Psoas muscle (tissue), 8 donors: ENCODE results near the gene TOLLIP. TPM values are rescaled to one million over a fixed set of nuclear protein-coding genes. Genes with fewer than 3 reads are reported as not detected.

Experiments
- ATAC-seq, 4 donors: fragments of 200-7000 bp; cut with Tn5 transposase; one replicate each; pipeline ENCODE4 v1.9.1; 2020; ENCODE audit warnings: moderate library complexity in 3 of 4, mild to moderate bottlenecking in 2 of 4
- DNase-seq, 2 donors: peaks; one replicate each; pipeline ENCODE4 v3.0.0-alpha.2; 2020
- H3K27ac ChIP-seq: fragments of 200-600 bp; one replicate; pipeline ENCODE4 v1.8.0; 2022
- H3K27me3 ChIP-seq, 3 donors: fragments of 200-600 bp in 1 of 3; one replicate each; pipeline versions ENCODE4 v1.6.1 to v1.8.0; 2013 to 2022; ENCODE audit warnings: low read length in 2 of 3, mild to moderate bottlenecking in 2 of 3, moderate library complexity in 1 of 3; ENCODE audit not compliant: insufficient read depth in 3 of 3
- H3K36me3 ChIP-seq, 2 donors: fragments of 200-600 bp in 1 of 2; one replicate each; pipeline versions ENCODE4 v1.6.1 to v1.8.0; 2013 to 2022; ENCODE audit warnings: low read depth in 1 of 2, mild to moderate bottlenecking in 1 of 2, moderate library complexity in 1 of 2; ENCODE audit not compliant: insufficient read depth in 1 of 2
- H3K4me1 ChIP-seq: fragments of 200-600 bp; one replicate; pipeline ENCODE4 v1.8.0; 2022
- H3K4me3 ChIP-seq: fragments of 200-600 bp; one replicate; pipeline ENCODE4 v1.8.0; 2022; ENCODE audit warnings: mild to moderate bottlenecking
- H3K9me3 ChIP-seq: fragments of 200-600 bp; one replicate; pipeline ENCODE4 v1.8.0; 2022
- CTCF ChIP-seq: fragments of 200-600 bp; IDR thresholded peaks from one replicate; pipeline ENCODE4 v1.8.0; 2022; ENCODE audit warnings: antibody characterized with exemption
- WGBS, 3 donors: extraction: QIAGEN DNeasy Blood & Tissue Kit; methylation state at CpG; one replicate each; pipeline versions ENCODE4 v1.1.6 to v1.1.7; 2013; 5-methylcytosine and 5-hydroxymethylcytosine counted together
- intact Hi-C, 2 donors: fragments of 100-400 bp; cut with DNase I; formaldehyde crosslinking; loops; one replicate each; pipeline versions ENCODE4 v1.11.0 to v1.14.2; 2022
- polyA plus RNA-seq, 3 donors: library from polyadenylated mRNA; stranded (reverse); fragments of 200-250 nt; gene quantifications; one replicate each; pipeline ENCODE4 v1.2.3, GENCODE V29; 2013
- total RNA-seq, 4 donors: library from RNA; stranded (reverse); fragmentation: NEBNext Ultra II Directional in 2 of 4; extraction: Animal tissue kit (Norgen Biotek cat#: 25700) in 2 of 4; gene quantifications; one replicate each; pipeline versions ENCODE4 v1.2.1 to v1.2.4, GENCODE V29; 2021 to 2023
- donor health status: healthy with polysubstance abuse.
- donor health status: DM: no; HTN: no; CAD: no; lungs with moderate emphysema.
- donor health status: Bipolar disorder and iron deficiency.
- donor health status: healthy.
- donor health status: DM: yes; HTN: yes; CAD: no.
- donor health status: DM: no; HTN: no; CAD: no.
- donor health status: DM: no; HTN: no; CAD: no.
- donor health status: DM: yes; HTN: yes; CAD: no.

TOLLIP gene
- total and polyA plus RNA-seq, 7 donors = 33.5 to 74.6 (median 56.4) TPM

GRCh38 chr11:1327064-1327460 is 17.6 kb upstream of the TOLLIP start:
- 75 to 79% (median 78%) methylated on average over 4 of the region's 4 CpGs for WGBS, 3 donors
- H3K27me3 ChIP-seq = no peaks in the 10 kb centered on the region
- ATAC-seq (no peak), DNase-seq (no peak)
- peaks cover 3% of the 10 kb centered on the region for H3K9me3 ChIP-seq
- H3K27ac ChIP-seq = no peak overlapping the region
- H3K4me1 ChIP-seq = no peaks in the 10 kb centered on the region
- no peak overlapping the region for H3K4me3 ChIP-seq
- intact Hi-C loops = no loop called here
- no peak for TF ChIP-seq CTCF
- no peaks in the 10 kb centered on the region for H3K36me3 ChIP-seq

DNA sequence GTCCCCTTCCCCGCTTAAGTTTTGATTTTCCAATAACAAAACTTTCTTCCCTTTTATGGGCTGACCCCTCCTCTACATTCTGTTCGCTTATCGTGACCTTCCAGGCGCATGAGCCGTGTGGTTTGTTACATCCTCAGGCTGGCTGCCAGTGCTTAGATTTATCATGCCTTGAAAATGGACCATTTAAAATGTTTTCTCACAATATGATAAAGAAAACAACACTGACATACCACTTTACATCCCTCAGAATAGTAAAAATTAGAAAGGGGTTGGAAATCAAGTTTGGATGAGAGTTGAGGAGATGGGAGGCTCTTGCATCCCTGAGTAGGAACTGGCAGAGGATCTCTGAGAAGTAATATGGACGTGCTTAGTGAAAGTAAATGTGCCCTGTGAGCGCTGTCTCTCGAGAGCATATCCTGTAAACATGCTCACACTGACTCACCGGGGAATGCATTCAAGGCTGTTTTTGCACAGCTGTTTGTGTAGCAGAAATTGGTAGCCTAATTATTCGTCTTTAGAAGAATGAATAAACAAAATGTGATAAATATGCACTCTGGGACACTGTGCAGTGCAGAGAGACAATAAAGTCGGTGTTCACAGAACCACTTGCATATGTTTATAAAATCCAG is 17.1 kb upstream of the TOLLIP start:
- DNase-seq = no peak
- Histone ChIP-seq H3K4me1 (no peaks in the 10 kb centered on the region), H3K27ac (no peak overlapping the region), H3K27me3 (no peaks in the 10 kb centered on the region), H3K4me3 (no peak overlapping the region), H3K36me3 (no peaks in the 10 kb centered on the region), H3K9me3 (peaks cover 3% of the 10 kb centered on the region)
- intact Hi-C loops = no loop called here
- 69 to 72% (median 70%) methylated on average over 11 of the region's 11 CpGs for WGBS, 3 donors
- ATAC-seq = no peak
- no peak for TF ChIP-seq CTCF

- no peak overlapping the region for H3K27ac ChIP-seq
- no peaks in the 10 kb centered on the region for H3K4me1 ChIP-seq
- no peak for ATAC-seq
- intact Hi-C loops = no loop called here
- 65 to 70% (median 66%) methylated on average over 3 of the region's 3 CpGs for WGBS, 3 donors
- TF ChIP-seq CTCF = no peak
- peaks cover 3% of the 10 kb centered on the region for H3K9me3 ChIP-seq
- DNase-seq = no peak
- no peak overlapping the region for H3K4me3 ChIP-seq
- no peaks in the 10 kb centered on the region for H3K27me3 ChIP-seq
- H3K36me3 ChIP-seq = no peaks in the 10 kb centered on the region
Measured at GRCh38 chr11:1323774-1324173, 14.3 kb upstream of the TOLLIP start.

DNA sequence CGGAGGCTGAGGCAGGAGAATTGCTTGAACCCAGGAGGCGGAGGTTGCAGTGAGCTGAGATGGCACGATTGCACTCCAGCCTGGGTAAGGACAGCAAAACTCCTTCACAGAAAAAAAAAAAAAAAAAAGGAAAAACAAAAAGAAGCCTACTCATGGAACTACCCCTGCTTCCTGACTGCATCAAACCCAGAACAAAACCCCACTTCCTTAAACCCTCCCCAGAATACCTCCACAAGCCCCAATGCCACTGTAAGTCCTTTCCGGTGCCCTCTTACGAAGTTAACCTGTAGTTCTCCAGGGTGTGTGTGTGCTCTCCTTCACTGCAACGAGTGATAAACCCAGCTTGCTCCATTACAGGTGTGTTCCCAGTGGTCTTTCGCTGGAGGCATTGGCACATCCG is 8.6 kb upstream of the TOLLIP start:
- Histone ChIP-seq H3K27me3 (no peaks in the 10 kb centered on the region), H3K4me3 (no peak overlapping the region), H3K4me1 (no peaks in the 10 kb centered on the region), H3K9me3 (no peaks in the 10 kb centered on the region), H3K27ac (no peak overlapping the region), H3K36me3 (no peaks in the 10 kb centered on the region)
- DNase-seq = no peak
- no peak for ATAC-seq
- intact Hi-C loops = no loop called here
- 84 to 91% (median 84%) methylated on average over 8 of the region's 8 CpGs for WGBS, 3 donors
- TF ChIP-seq CTCF = no peak

DNA sequence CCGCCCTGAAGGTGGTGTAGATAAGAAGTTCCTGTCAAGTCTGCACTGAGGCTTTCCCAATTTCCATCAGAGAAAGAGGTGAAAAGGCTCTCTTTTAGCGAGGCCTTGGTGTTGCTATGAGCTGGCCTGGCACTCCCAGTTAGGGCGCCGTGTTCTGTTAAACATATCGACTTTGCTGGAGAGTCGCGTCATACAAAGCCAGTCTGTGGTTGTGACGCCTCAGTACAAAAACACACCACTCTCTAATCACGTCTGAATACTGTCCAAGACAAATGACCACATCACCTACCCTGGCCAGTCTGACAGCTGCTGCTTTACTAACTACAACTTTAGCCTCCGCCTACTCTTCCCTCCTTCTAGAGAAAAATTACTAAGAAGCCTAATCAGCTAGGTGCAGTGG is 8.0 kb upstream of the TOLLIP start:
- WGBS, 3 donors = 86 to 91% (median 89%) methylated on average over 10 of the region's 10 CpGs
- H3K4me1 ChIP-seq = no peaks in the 10 kb centered on the region
- H3K36me3 ChIP-seq = no peaks in the 10 kb centered on the region
- ATAC-seq = no peak
- no peak overlapping the region for H3K27ac ChIP-seq
- DNase-seq = no peak
- no peaks in the 10 kb centered on the region for H3K27me3 ChIP-seq
- H3K9me3 ChIP-seq = no peaks in the 10 kb centered on the region
- H3K4me3 ChIP-seq = no peak overlapping the region
- intact Hi-C loops = no loop called here
- TF ChIP-seq CTCF = no peak
